Glutamatergic neuron (in vitro differentiated cells): ENCODE measurements around the gene TMEM167B. TPM values are rescaled to one million over a fixed set of nuclear protein-coding genes. Genes with fewer than 3 reads are reported as not detected.
"Not testable (repeated sequence)": the region's sequence is repeated elsewhere in the genome, so short reads cannot be mapped to it uniquely, and the experiment has no call there.

ENCODE experiments used
- DNase-seq: peaks from one replicate; pipeline ENCODE4 v3.0.0; 2022
- H3K27ac Mint-ChIP-seq: one replicate; pipeline ENCODE4 v1.8.0; 2020; ENCODE audit warnings: mild to moderate bottlenecking, mixed read lengths, inconsistent platforms; ENCODE audit not compliant: unreplicated experiment
- H3K27me3 Mint-ChIP-seq: one replicate; pipeline ENCODE4 v1.8.0; 2020; ENCODE audit warnings: mild to moderate bottlenecking, moderate library complexity, mixed read lengths, inconsistent platforms; ENCODE audit not compliant: unreplicated experiment
- H3K36me3 Mint-ChIP-seq: one replicate; pipeline ENCODE4 v1.8.0; 2020; ENCODE audit warnings: mild to moderate bottlenecking, mixed read lengths, inconsistent platforms; ENCODE audit not compliant: unreplicated experiment
- H3K4me1 Mint-ChIP-seq: one replicate; pipeline ENCODE4 v1.8.0; 2020; ENCODE audit warnings: mild to moderate bottlenecking, low read depth, mixed read lengths, inconsistent platforms; ENCODE audit not compliant: unreplicated experiment
- H3K4me3 Mint-ChIP-seq: one replicate; pipeline ENCODE4 v1.8.0; 2020; ENCODE audit warnings: mild to moderate bottlenecking, mixed read lengths, inconsistent platforms; ENCODE audit not compliant: unreplicated experiment
- H3K9me3 Mint-ChIP-seq: one replicate; pipeline ENCODE4 v1.8.0; 2020; ENCODE audit warnings: mild to moderate bottlenecking, moderate library complexity, mixed read lengths, inconsistent platforms; ENCODE audit not compliant: unreplicated experiment
- total RNA-seq: library from RNA; stranded (reverse); fragmentation: NEBNext Ultra II Directional; extraction: Animal tissue kit (Norgen Biotek cat#: 25700); gene quantifications from one replicate; pipeline ENCODE4 v1.2.1, GENCODE V29; 2021; ENCODE audit not compliant: unreplicated experiment
- TF ChIP-seq, protein P1 (sequence below): fragments of 200-600 bp; sonication (generic); IDR thresholded peaks from one replicate; pipeline ENCODE4 v1.5.0; 2021; ENCODE audit not compliant: partially characterized antibody, unreplicated experiment

TMEM167B gene
- total RNA-seq, 1 donor from 2014 or later: 30.8 TPM

DNA sequence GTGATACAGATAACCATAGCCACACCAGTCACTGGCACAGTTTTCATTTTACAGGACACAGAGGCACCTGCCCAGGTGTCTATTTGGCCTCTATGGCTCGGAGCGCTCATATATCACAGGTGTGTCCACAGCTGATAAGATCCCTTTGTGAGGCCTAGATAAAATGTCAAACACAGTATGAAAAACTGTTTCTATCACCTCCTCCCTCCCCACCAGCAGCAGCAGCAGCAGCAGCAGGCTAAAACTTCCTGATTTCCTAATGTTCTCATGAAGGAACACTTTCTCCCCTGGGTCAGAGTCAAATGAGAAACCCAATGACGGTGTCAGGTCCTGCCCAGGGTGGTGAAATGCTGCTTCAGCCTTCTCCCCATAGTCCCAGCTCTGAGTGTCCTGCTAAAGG, 47.8 kb downstream of the TMEM167B start:
- Mint-ChIP-seq H3K27ac (no peak overlapping the region), H3K9me3 (no peaks in the 10 kb centered on the region), H3K27me3 (peaks cover 2% of the 10 kb centered on the region), H3K36me3 (no peaks in the 10 kb centered on the region), H3K4me1 (no peaks in the 10 kb centered on the region), H3K4me3 (no peak overlapping the region)
- TF ChIP-seq, protein P1, sequence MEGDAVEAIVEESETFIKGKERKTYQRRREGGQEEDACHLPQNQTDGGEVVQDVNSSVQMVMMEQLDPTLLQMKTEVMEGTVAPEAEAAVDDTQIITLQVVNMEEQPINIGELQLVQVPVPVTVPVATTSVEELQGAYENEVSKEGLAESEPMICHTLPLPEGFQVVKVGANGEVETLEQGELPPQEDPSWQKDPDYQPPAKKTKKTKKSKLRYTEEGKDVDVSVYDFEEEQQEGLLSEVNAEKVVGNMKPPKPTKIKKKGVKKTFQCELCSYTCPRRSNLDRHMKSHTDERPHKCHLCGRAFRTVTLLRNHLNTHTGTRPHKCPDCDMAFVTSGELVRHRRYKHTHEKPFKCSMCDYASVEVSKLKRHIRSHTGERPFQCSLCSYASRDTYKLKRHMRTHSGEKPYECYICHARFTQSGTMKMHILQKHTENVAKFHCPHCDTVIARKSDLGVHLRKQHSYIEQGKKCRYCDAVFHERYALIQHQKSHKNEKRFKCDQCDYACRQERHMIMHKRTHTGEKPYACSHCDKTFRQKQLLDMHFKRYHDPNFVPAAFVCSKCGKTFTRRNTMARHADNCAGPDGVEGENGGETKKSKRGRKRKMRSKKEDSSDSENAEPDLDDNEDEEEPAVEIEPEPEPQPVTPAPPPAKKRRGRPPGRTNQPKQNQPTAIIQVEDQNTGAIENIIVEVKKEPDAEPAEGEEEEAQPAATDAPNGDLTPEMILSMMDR: no peak
- DNase-seq: no peak

DNA sequence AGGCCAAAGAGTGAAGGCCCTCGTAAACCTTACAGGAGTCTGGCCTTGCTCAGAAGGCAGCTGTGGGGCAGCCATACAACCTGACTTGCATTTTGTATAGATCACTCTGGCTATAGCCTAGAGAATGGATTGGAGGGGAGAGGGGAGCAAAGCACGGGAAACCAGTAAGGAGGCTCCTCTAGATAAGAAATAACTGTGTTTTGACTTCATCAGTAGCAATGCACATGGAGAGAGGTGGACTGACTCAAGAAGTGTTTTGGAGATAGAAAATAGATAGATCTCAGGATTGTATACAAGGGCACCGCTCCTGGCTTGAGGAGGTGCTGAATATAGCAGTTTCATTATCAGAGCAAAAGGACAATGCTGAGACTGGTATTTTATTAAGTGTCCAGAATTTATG, 49.8 kb downstream of the TMEM167B start:
- H3K4me1 Mint-ChIP-seq: no peaks in the 10 kb centered on the region
- no peaks in the 10 kb centered on the region for H3K9me3 Mint-ChIP-seq
- H3K27me3 Mint-ChIP-seq: no peaks in the 10 kb centered on the region
- no peak overlapping the region for H3K27ac Mint-ChIP-seq
- no peaks in the 10 kb centered on the region for H3K36me3 Mint-ChIP-seq
- no peak for DNase-seq
- TF ChIP-seq, protein P1: no peak
- H3K4me3 Mint-ChIP-seq: no peak overlapping the region

DNA sequence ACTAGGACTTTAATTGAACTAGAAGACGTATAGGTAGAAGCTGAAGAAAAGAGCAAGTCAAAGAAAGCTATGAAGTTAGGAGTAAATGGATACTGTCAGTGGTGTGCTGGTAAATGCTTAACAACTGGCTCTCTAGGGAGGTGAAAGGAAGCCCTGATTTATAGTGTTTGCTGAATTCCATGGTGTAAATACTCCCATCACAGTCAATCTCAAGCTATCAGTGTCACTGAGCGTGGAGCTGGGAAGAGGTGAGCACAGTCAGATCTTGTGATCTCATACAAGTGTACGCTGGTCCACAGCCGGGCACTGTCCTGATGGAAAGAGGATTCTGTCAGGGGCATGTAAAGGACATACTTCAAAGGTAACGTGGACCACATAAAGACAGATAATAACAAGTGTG, 51.7 kb downstream of the TMEM167B start:
- Mint-ChIP-seq H3K27ac (no peak overlapping the region), H3K36me3 (no peaks in the 10 kb centered on the region), H3K4me3 (no peak overlapping the region), H3K4me1 (no peaks in the 10 kb centered on the region), H3K9me3 (no peaks in the 10 kb centered on the region), H3K27me3 (no peaks in the 10 kb centered on the region)
- DNase-seq: no peak
- TF ChIP-seq, protein P1: no peak

DNA sequence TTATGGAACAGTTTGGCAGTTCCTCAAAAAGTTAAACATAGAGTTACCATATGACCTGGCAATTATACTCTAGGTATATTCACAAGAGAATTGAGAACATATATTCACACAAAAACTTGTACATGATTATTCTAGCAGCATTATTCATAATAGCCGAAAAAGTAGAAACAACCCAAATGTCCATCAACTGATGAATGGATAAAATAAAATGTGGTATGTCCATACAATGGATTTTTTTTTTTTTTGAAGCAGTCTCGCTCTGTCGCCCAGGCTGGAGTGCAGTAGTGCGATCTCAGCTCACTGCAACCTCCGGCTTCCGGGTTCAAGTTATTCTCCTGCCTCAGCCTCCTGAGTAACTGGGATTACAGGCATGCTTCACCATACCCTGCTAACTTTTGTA, 52.2 kb downstream of the TMEM167B start:
- not testable (repeated sequence) for H3K36me3 Mint-ChIP-seq, H3K4me1 Mint-ChIP-seq, H3K9me3 Mint-ChIP-seq, H3K27me3 Mint-ChIP-seq, H3K27ac Mint-ChIP-seq, DNase-seq, H3K4me3 Mint-ChIP-seq

Other genes with a start within 250 kb of the TMEM167B start
- not detected for gene AKNAD1, start 233.7 kb upstream of the TMEM167B start, total RNA-seq
- gene GPSM2, start 213.8 kb upstream of the TMEM167B start, total RNA-seq: 14.4 TPM
- gene CLCC1, start 127.3 kb upstream of the TMEM167B start, total RNA-seq: 26.4 TPM
- 128 TPM for gene WDR47, start 48.7 kb upstream of the TMEM167B start, total RNA-seq
- gene TAF13, start 14.8 kb upstream of the TMEM167B start, total RNA-seq: 66.0 TPM
- 1.5 TPM for gene ELAPOR1, start 23.4 kb downstream of the TMEM167B start, total RNA-seq
- 555 TPM for gene SARS1, start 123.2 kb downstream of the TMEM167B start, total RNA-seq
- 181 TPM for gene CELSR2, start 158.8 kb downstream of the TMEM167B start, total RNA-seq
- 13.9 TPM for gene PSRC1, start 192.4 kb downstream of the TMEM167B start, total RNA-seq
- 0.64 TPM for gene MYBPHL, start 216.2 kb downstream of the TMEM167B start, total RNA-seq